RWPE2 (cell line): ENCODE results near the gene ASB2.
A peak's percentile ranks its signal among the peaks of the same experiment; 100 is the strongest.

ENCODE experiments used
- ATAC-seq: fragments of 200-7000 bp; cut with Tn5 transposase; 3 replicates; pipeline ENCODE4 v1.9.1; 2021; ENCODE audit warnings: low read depth
- DNase-seq: peaks from one replicate; pipeline ENCODE4 v3.0.0-alpha.2; 2020; ENCODE audit warnings: low spot score
- H3K27ac ChIP-seq: fragments of 450-650 bp; 2 replicates; pipeline ENCODE4 v1.5.1; 2017; ENCODE audit warnings: mild to moderate bottlenecking; ENCODE audit not compliant: poor library complexity, severe bottlenecking
- H3K27me3 ChIP-seq: fragments of 250-450 bp; sonication (Bioruptor Pico); 2 replicates; pipeline ENCODE4 v1.5.1; 2021; ENCODE audit warnings: mild to moderate bottlenecking, moderate library complexity; ENCODE audit not compliant: insufficient read depth, poor library complexity, severe bottlenecking
- H3K36me3 ChIP-seq: fragments of 250-450 bp; sonication (Bioruptor Pico); 2 replicates; pipeline ENCODE4 v1.5.1; 2020; ENCODE audit warnings: low read depth, mild to moderate bottlenecking, moderate library complexity
- H3K4me1 ChIP-seq: fragments of 250-450 bp; sonication (Bioruptor Pico); 2 replicates; pipeline ENCODE4 v1.5.1; 2021; ENCODE audit warnings: mild to moderate bottlenecking, moderate library complexity; ENCODE audit not compliant: insufficient read depth, poor library complexity, severe bottlenecking
- H3K4me3 ChIP-seq: fragments of 250-450 bp; sonication (Bioruptor Pico); 2 replicates; pipeline ENCODE4 v1.5.1; 2021; ENCODE audit warnings: mild to moderate bottlenecking, moderate library complexity; ENCODE audit not compliant: severe bottlenecking
- H3K9me3 ChIP-seq: fragments of 250-450 bp; sonication (Bioruptor Pico); 2 replicates; pipeline ENCODE4 v1.5.1; 2021; ENCODE audit warnings: mild to moderate bottlenecking, moderate library complexity; ENCODE audit not compliant: severe bottlenecking
- CTCF ChIP-seq: fragments of 450-650 bp; IDR thresholded peaks from one replicate; pipeline ENCODE4 v1.5.1; 2017; ENCODE audit warnings: mild to moderate bottlenecking, moderate library complexity; ENCODE audit not compliant: poor library complexity, severe bottlenecking

Gene ASB2

DNA sequence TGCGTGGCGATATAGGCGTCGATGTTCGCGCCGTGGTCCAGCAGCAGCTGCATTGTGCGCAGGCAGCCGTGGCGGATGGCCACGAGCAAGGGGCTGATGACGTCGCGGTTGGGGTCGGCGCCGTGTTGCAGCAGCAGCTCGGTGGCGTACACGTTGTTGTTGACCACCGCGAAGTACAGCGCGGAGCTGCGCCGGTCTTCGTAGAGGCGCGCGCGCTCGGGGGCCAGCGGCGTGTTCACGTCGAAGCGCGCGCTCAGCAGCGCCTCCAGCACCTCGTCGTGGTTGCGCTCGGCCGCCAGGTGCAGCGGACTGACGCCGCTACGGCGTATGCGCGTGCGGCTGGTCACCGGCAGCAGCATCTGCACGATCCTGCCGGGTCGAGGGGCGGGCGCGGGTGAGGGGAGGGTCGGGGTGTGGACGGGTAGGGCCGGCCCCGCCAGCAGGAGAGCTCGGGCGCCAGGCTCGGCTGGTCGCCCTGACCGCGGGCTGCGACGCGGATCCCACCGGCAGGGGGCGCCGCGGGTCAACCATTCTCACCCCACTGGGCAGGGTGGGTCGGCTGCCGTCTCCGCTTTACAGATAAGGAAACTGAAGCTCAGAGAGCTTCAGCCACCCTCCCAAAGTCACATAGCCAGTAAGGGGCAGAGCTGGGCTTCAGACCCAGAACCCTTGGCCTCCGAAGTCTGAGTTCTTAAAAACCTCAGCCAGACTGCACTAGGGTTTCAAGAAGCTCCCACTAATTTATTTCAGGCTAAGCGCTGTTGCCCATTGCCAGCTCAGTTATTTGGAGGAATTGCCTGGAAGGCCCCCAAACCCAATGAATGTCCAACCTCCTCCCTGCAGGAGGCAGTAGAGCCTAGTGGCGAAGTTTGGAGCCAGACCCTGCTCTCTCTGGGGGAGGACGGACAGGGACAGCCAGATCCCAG, 36.8 kb downstream of the ASB2 start:
- ATAC-seq = peak; percentile 42
- peaks cover 26% of the 10 kb centered on the region for H3K4me1 ChIP-seq
- TF ChIP-seq CTCF = peak; percentile 96
- no peak for DNase-seq
- no peak overlapping the region for H3K27ac ChIP-seq
- H3K4me3 ChIP-seq = peak overlapping the region; percentile 13
- no peaks in the 10 kb centered on the region for H3K36me3 ChIP-seq
- H3K9me3 ChIP-seq = no peaks in the 10 kb centered on the region
- H3K27me3 ChIP-seq = no peaks in the 10 kb centered on the region

DNA sequence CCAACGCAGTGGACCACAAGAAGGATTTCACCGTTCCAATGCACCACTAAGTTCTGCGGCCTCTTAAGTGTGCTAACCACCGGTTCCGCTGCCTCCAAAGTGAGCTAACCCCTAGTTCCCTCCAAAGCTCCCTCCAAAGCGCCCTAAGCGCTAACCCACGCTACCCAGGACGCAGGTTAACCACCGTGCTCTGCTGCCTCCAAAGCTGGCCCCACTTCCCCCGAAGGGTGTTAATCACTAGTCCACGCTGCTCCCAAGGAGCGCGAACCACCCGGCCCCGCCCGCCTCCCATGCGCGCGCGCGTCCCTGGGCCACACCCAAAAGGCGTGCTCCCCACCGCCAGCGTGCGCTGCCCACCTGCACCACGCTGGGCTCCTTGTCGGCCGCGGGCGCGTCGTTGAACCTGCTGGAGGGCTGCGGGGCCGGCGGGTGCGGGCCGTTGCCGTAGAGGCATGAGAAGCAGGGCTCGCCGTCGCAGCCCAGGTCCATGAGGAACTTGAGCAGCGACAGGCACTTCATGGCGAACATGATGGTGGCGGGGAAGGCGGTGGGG, 37.5 kb downstream of the ASB2 start:
- H3K27me3 ChIP-seq = no peaks in the 10 kb centered on the region
- DNase-seq = no peak
- TF ChIP-seq CTCF = no peak
- H3K4me3 ChIP-seq = peak overlapping the region; percentile 13
- H3K27ac ChIP-seq = no peak overlapping the region
- H3K4me1 ChIP-seq = peaks cover 26% of the 10 kb centered on the region
- no peaks in the 10 kb centered on the region for H3K9me3 ChIP-seq
- ATAC-seq = no peak
- no peaks in the 10 kb centered on the region for H3K36me3 ChIP-seq

DNA sequence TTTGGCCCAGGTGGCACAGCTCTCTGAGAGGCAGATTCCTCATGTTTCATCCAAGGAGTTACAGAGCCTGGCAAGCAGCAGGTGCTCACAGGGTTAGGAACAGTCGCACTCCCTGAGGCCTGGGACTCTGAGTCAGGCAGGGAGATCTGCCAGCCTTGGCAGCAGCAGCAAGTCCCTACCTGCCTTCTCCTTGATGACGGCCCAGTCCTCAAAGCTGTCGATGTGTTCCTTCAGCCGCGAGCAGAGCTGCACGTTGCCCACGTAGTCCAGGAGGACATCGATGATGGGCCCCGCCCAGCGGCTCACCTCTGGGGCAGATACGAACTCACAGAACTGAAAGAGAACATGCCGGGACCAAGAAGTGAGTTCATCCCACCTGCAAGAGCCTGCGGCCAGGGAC, 38.9 kb downstream of the ASB2 start:
- TF ChIP-seq CTCF = no peak
- peak; percentile 80 for ATAC-seq
- peak; percentile 98 for DNase-seq

DNA sequence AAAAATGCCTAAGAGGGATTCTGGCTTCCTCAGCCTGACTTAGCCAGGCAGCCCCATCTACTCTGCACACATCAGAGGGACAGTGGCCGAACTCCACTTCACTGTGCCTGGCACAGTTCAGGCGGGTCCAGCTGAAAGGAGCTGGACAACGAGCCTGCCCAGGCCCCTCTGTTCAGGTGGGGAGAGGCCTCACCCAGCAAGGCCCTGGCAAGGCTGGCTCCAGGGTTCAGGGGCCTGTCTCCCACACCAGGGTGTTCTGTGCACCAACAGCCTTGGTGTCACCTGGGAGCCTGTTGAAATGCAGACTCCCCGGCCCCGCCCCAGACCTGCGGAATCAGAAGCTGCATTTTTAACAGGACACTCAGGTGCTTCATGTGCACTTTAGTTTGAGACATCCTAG, 39.4 kb downstream of the ASB2 start:
- DNase-seq = no peak

More for the DNA sequence above, 38.9 kb downstream of the ASB2 start:
- H3K36me3 ChIP-seq = no peaks in the 10 kb centered on the region
- no peak overlapping the region for H3K4me3 ChIP-seq
- no peaks in the 10 kb centered on the region for H3K27me3 ChIP-seq
- peak overlapping the region; percentile 32 for H3K27ac ChIP-seq
- no peaks in the 10 kb centered on the region for H3K9me3 ChIP-seq
- peaks cover 26% of the 10 kb centered on the region for H3K4me1 ChIP-seq

More for the DNA sequence above, 39.4 kb downstream of the ASB2 start:
- no peaks in the 10 kb centered on the region for H3K36me3 ChIP-seq
- H3K27ac ChIP-seq = peak overlapping the region; percentile 32
- H3K27me3 ChIP-seq = no peaks in the 10 kb centered on the region
- H3K4me1 ChIP-seq = peaks cover 23% of the 10 kb centered on the region
- TF ChIP-seq CTCF = no peak
- ATAC-seq = no peak
- H3K4me3 ChIP-seq = no peak overlapping the region
- no peaks in the 10 kb centered on the region for H3K9me3 ChIP-seq
